ENCODE data around the gene GNE.

DNA sequence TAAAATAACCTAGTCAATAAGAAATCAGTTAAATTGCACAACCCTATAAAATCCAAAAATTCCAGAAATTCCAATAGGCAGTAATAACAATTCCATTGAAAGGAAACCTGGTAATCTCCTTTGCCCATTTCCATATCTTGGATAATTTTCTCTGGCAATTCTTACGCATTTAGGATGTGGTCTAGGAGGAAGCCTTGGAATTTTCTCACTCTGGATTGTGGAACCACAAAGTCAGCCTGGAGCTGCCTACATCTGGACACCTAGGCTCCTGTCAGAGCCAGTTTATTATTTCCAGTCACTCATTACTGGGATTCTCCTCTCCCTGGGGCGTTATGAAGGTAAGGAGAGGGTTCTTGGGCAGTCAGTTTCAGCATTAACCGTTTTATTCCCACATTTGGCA, 40.3 kb upstream of the GNE start:
- TF ChIP-seq, protein P1, sequence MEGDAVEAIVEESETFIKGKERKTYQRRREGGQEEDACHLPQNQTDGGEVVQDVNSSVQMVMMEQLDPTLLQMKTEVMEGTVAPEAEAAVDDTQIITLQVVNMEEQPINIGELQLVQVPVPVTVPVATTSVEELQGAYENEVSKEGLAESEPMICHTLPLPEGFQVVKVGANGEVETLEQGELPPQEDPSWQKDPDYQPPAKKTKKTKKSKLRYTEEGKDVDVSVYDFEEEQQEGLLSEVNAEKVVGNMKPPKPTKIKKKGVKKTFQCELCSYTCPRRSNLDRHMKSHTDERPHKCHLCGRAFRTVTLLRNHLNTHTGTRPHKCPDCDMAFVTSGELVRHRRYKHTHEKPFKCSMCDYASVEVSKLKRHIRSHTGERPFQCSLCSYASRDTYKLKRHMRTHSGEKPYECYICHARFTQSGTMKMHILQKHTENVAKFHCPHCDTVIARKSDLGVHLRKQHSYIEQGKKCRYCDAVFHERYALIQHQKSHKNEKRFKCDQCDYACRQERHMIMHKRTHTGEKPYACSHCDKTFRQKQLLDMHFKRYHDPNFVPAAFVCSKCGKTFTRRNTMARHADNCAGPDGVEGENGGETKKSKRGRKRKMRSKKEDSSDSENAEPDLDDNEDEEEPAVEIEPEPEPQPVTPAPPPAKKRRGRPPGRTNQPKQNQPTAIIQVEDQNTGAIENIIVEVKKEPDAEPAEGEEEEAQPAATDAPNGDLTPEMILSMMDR (IDR thresholded peaks at IDR 0.05), result no peak
- TF ChIP-seq ZFX (IDR thresholded peaks at IDR 0.05; ENCODE audit: borderline replicate concordance), result no peak

All from 22Rv1 (cell line).